ENCODE results near the gene MYCBP.

MYCBP gene

DNA sequence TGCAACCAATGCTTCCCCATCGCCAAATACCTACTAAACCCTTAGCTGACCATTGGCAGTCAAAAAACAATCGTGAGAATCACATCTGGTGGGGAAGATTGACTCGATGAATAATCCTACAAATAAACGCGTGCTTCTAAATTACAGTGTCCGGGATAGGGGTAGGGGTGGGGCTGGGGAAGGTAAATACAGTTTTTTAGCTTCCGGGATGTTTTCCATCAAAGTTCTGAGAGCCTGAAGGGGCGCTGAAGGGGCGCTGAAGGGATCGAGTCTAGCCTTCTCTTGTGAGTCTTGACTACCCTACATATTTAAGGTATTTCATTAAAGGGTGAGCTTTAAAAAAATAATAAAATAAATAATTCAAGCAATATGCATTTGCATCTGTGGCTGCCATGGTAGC, 54.1 kb downstream of the MYCBP start:
- no peak for DNase-seq

DNA sequence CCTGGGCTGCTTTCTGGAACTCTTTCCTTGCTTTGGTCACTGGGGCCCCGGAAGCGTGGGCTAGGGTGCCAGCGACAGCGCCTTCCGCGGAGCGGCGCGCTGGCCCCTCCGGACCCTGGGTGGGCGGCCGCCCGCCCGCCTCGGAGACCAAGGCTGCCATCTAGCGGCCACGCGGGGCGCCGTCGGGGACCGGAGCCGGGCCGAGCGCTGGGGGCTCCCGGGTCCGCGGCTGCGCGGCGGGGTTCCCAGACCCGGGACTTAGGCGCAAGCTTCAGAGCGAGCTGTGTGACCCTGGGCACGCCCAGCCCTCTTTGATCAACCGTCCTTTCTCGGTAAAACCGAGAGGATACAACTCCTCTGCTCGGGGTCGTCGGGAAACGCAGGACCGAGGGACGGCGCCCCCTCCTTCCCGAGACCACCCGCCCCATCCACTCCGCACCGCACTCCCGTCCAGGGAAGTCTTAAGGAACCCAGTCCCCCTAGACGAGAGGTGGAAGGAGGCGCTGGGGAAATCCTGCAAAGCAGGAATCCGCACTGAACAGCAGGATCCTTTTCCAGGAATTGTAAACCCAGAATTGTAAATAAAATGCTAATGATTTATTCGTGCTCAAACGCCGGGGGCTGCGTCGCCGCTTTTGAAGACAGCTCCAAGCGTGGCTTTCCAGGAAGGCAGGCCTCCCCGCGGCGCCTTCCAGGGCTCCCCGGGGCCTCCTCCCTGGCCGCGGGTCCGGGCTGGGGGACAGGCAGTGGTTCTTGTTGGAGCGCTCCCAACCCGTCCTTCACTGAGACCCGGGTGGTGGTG, 54.8 kb downstream of the MYCBP start:
- no peak for DNase-seq

DNA sequence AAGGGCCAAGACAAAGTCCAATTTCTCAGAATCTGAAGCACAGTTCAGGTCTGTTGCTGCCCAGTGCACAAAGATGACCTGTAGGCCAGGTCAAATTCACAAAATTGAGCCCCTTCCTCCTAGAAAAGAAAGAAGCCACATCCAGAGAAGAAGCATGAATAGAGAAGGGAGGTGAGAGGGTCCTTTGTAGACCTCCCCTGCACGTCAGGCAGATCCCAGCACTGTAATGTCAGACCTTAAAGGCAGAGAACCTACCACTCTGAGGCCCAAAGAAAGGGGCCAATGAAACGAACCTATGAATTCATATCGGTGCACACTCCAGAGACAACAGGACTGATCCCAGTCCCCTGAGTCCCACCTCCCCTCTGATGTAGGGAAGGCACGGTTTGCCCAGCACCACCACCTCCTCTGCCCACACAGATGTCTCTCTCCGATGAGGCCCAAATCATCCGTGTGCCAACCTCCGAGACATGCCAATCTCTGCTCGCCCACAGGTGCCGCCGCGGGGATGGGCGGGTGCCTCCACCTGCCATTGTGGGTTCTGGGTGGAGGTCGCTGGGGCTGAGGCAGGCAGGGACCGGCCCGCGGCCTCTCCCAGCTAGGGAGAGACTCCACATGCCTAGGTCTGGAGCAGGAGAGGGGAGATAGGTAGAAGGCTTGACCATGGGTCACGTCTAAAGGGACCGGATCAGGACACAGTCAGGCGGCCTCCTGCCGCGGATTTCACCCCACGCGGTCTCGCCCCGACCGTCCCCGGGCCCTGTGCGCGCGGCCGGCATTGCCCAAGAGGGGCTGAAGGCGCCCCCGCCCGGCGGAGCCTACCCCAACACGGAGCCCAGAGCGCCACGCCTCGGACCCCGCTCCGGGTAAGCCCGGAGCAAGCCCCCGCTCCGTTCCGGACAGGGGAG, 55.6 kb downstream of the MYCBP start:
- no peak for DNase-seq

DNA sequence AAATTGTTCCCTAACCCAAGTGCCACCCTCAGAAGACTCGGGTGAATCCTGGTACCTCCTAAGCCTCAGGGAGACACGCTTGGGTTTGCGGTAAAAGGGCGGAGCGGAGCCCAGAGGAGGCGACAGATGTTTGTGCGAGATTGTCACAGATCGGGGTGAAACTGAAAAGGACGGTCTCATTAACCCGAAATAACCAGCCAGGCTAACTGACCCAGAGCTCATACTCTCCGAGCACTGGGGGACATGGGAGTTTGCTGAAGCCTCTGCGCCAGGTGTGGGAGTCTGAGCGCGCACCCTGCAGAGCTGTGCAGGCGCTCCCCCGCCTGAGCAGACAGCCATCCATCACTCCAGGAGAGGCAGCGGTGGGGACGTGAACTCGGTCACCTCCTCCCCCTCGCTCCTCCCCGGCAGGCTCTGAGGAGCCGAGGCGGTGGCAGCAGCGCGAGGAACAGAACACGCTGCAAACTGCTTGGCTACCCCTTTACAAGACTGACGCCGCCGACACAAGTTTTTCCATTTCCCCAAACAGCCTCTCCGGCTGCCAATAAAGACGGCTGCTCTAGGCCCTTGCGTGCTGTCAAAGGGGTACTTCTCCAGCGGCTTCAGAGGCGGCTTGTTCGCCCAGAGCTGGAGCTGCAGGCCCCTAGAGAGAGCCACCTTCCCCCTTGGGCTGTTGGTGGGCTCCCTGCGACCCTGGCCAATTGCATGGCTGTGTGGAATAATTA, 57.1 kb downstream of the MYCBP start:
- DNase-seq = no peak

DNA sequence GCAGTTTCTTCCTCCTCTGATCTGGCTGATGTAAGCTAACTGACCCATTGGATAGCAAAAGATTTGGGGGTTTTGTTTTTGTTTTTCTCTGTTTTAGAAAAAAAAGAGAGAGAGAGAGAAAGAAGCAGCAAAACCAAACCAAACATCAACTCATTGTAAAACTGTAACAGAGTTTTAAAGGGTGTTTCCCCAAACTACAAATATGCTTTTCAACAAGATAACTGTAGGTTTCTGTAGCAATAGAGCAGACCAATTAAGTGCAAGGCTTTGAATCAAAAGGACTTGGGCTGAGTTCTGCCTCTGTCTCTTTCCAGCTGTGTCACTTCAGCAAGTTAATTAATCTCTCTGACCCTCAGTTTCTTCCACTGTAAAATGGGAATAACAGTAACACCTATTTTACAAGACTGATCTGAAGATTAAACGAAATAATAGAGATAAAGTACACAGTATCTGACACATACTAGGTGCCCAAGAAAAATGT, 58.1 kb downstream of the MYCBP start:
- no peak for DNase-seq

DNA sequence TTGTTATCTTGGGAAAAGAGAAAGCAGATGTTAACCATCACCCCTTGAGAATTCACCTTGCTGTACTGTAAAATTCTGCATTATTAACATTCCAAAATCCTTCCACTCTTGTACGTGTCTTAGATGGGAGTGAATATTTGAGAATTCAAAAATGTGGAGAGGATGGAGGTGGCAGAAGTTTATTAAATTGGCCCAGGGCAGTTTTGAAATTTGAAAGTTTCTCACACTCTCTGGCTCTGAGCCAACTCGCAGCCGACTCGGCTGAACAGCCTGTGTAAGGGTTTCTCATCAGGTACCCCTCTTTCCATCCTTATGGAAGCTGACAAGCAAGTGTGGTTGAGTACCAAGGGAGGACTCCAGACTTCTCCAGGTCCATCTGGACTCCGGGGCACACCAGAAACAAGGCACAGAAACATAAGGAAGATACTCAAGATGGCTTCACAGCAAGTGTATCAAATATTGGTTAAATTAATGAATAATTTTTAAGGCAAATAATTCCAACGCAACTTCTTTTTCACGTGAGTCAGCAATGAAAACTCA, 58.6 kb downstream of the MYCBP start:
- no peak for DNase-seq

DNA sequence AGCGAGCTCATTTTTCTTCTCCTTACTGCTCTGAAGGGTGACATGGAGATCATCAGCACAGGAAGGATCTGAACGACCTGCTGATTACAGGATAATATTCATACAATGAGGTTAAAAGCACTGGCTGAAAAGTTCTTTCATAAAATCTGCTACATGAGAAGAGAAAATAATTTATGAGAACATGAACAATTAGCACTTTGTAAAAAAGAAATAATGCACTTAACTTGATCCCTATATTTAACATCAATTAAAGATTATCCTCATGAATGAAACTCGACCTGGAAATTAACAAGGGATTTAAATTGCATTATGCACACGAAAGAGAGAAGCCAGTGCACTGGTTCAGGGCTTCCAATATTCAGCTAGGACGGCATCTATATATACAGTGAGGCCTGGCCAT, 60.2 kb downstream of the MYCBP start:
- DNase-seq = no peak
